Measurements from ENCODE around the gene GLMP. TPM values are rescaled to one million over a fixed set of nuclear protein-coding genes. Genes with fewer than 3 reads are reported as not detected.

The GLMP gene
- total RNA-seq, 4 donors from 2014 or later: 30.8 to 45.9 (median 42.1) TPM

GRCh38 chr1:156316909-156317308 lies 21.4 kb upstream of the GLMP start:
- Histone ChIP-seq H3K27ac (no peak overlapping the region), H3K4me3 (no peak overlapping the region), H3K9me3 (no peaks in the 10 kb centered on the region), H3K27me3 (no peaks in the 10 kb centered on the region), H3K4me1 (no peaks in the 10 kb centered on the region), H3K36me3 (peaks cover 12 to 100% (median 55%) of the 10 kb centered on the region in 3 donors)
- 94 to 95% methylated on average over 7 of the region's 7 CpGs for WGBS, 2 donors
- no peak for DNase-seq (ENCODE audit: low spot score in 2 of 2)
- TF ChIP-seq EP300 (IDR thresholded peaks at IDR 0.05): no peak
- TF ChIP-seq POLR2A (IDR thresholded peaks at IDR 0.05): no peak
- TF ChIP-seq CTCF (IDR thresholded peaks at IDR 0.05): no peak

- DNase-seq (ENCODE audit: low spot score in 2 of 2): no peak
- H3K36me3 ChIP-seq: peaks cover 4 to 100% (median 38%) of the 10 kb centered on the region in 3 donors
- no peak overlapping the region for H3K27ac ChIP-seq
- H3K4me1 ChIP-seq: no peaks in the 10 kb centered on the region
- TF ChIP-seq EP300 (IDR thresholded peaks at IDR 0.05) (no peak), CTCF (IDR thresholded peaks at IDR 0.05) (no peak), POLR2A (IDR thresholded peaks at IDR 0.05) (no peak)
- no peaks in the 10 kb centered on the region for H3K27me3 ChIP-seq
- H3K9me3 ChIP-seq: no peaks in the 10 kb centered on the region
- no peak overlapping the region for H3K4me3 ChIP-seq
- WGBS, 2 donors: 79 to 80% methylated on average over 6 of the region's 6 CpGs
These were observed 15.5 kb upstream of the GLMP start for GRCh38 chr1:156310962-156311361.

GRCh38 chr1:156308078-156308477 lies 12.6 kb upstream of the GLMP start:
- Histone ChIP-seq H3K9me3 (no peaks in the 10 kb centered on the region), H3K4me3 (no peak overlapping the region), H3K27me3 (no peaks in the 10 kb centered on the region), H3K27ac (no peak overlapping the region), H3K4me1 (no peaks in the 10 kb centered on the region), H3K36me3 (peaks cover 4 to 93% (median 35%) of the 10 kb centered on the region in 3 donors)
- no peak for TF ChIP-seq EP300 (IDR thresholded peaks at IDR 0.05)
- TF ChIP-seq POLR2A (IDR thresholded peaks at IDR 0.05): no peak
- no peak for TF ChIP-seq CTCF (IDR thresholded peaks at IDR 0.05)
- DNase-seq (ENCODE audit: low spot score in 2 of 2): no peak

GRCh38 chr1:156305215-156305614 lies 9.7 kb upstream of the GLMP start:
- TF ChIP-seq CTCF (IDR thresholded peaks at IDR 0.05): no peak
- TF ChIP-seq POLR2A (IDR thresholded peaks at IDR 0.05): no peak
- no peak for TF ChIP-seq EP300 (IDR thresholded peaks at IDR 0.05)
- Histone ChIP-seq H3K36me3 (peaks cover 4 to 64% (median 19%) of the 10 kb centered on the region in 3 donors), H3K4me3 (no peak overlapping the region), H3K27me3 (no peaks in the 10 kb centered on the region), H3K9me3 (no peaks in the 10 kb centered on the region), H3K4me1 (no peaks in the 10 kb centered on the region), H3K27ac (no peak overlapping the region)
- WGBS, 2 donors: 69 to 84% methylated on average over 2 of the region's 2 CpGs
- DNase-seq (ENCODE audit: low spot score in 2 of 2): no peak

- DNase-seq (ENCODE audit: low spot score in 2 of 2): no peak
- no peak overlapping the region for H3K4me3 ChIP-seq
- H3K27me3 ChIP-seq: no peaks in the 10 kb centered on the region
- peaks cover 0 to 45% (median 7%) of the 10 kb centered on the region in 3 donors for H3K36me3 ChIP-seq
- no peak overlapping the region for H3K27ac ChIP-seq
- TF ChIP-seq CTCF (IDR thresholded peaks at IDR 0.05) (no peak), EP300 (IDR thresholded peaks at IDR 0.05) (no peak), POLR2A (IDR thresholded peaks at IDR 0.05) (no peak)
- no peaks in the 10 kb centered on the region for H3K4me1 ChIP-seq
- H3K9me3 ChIP-seq: no peaks in the 10 kb centered on the region
- 80 to 95% methylated on average over 4 of the region's 4 CpGs for WGBS, 2 donors
These were observed 7.8 kb upstream of the GLMP start for GRCh38 chr1:156303241-156303640.

Measured in tibial nerve (tissue), 4 donors.